Measurements from ENCODE around the gene KRT86. TPM values are rescaled to one million over a fixed set of nuclear protein-coding genes. Genes with fewer than 3 reads are reported as not detected.

Gene KRT86
- total RNA-seq, 4 donors from 2014 or later: 3.6 TPM; not detected in 3

DNA sequence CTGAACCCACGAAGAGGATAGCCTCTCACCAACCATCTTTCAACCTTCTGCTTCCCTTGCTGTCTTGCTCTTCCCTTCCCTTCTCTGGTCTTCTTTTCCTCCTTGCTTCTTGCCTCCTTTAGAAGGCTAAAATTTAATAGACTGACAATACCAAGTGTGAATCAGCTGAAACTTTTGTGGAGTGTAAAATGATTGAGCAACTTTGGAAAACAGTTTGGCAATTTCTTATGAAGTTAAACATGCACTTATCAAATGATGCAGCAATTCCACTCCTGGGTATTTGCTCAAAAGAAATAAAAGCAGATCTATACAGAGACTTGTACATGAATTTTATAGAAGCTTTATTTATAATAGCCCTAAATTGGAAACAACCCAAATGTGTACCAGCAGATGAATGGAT, 3.3 kb upstream of the KRT86 start:
- no peak for DNase-seq
- Histone ChIP-seq H3K4me3 (no peak overlapping the region), H3K9me3 (no peaks in the 10 kb centered on the region), H3K36me3 (no peaks in the 10 kb centered on the region), H3K4me1 (no peaks in the 10 kb centered on the region), H3K27ac (no peak overlapping the region), H3K27me3 (peaks cover 9% of the 10 kb centered on the region)
- WGBS, 2 donors (ENCODE audit: low coverage in 1 of 2): 71 to 80% methylated on average over 1 of the region's 1 CpG
- intact Hi-C loops (cut with DNase I; ENCODE audit: low total_unique reads) (loop anchor here (10.0 kb wide), 1 partner anchor 116 kb away; no protein-coding TSS in a partner anchor), in situ Hi-C loops (cut with MboI; ENCODE audit: low pct_ligation_motif_present in 1 of 4, low pct_unique_long_range_greater_than_20kb in 1 of 4, low sequenced_read_pairs in 3 of 4) (no loop called here)
- TF ChIP-seq POLR2A (IDR thresholded peaks at IDR 0.05) (no peak), EP300 (IDR thresholded peaks at IDR 0.05; ENCODE audit: low read depth) (no peak), CTCF (IDR thresholded peaks at IDR 0.05) (no peak), POLR2AphosphoS5 (IDR thresholded peaks at IDR 0.05) (no peak)

GRCh38 chr12:52275686-52276085, 1.2 kb downstream of the KRT86 start:
- Histone ChIP-seq H3K36me3 (no peaks in the 10 kb centered on the region), H3K9me3 (no peaks in the 10 kb centered on the region), H3K4me3 (no peak overlapping the region), H3K4me1 (peaks cover 4 to 15% (median 9%) of the 10 kb centered on the region in 4 donors), H3K27me3 (peaks cover 10% of the 10 kb centered on the region), H3K27ac (no peak overlapping the region)
- no peak for DNase-seq
- intact Hi-C loops (cut with DNase I; ENCODE audit: low total_unique reads): loop anchor here (10.0 kb wide), 1 partner anchor 121 kb away; no protein-coding TSS in a partner anchor
- TF ChIP-seq EP300 (IDR thresholded peaks at IDR 0.05; ENCODE audit: low read depth) (no peak), POLR2A (IDR thresholded peaks at IDR 0.05) (no peak), POLR2AphosphoS5 (IDR thresholded peaks at IDR 0.05) (no peak), CTCF (IDR thresholded peaks at IDR 0.05) (no peak)
- 75% methylated on average over 3 of the region's 3 CpGs; no CpG with 5 or more reads in 1 of the 2 donors for WGBS, 2 donors (ENCODE audit: low coverage in 1 of 2)
- in situ Hi-C loops (cut with MboI; ENCODE audit: low pct_ligation_motif_present in 1 of 4, low pct_unique_long_range_greater_than_20kb in 1 of 4, low sequenced_read_pairs in 3 of 4): no loop called here

DNA sequence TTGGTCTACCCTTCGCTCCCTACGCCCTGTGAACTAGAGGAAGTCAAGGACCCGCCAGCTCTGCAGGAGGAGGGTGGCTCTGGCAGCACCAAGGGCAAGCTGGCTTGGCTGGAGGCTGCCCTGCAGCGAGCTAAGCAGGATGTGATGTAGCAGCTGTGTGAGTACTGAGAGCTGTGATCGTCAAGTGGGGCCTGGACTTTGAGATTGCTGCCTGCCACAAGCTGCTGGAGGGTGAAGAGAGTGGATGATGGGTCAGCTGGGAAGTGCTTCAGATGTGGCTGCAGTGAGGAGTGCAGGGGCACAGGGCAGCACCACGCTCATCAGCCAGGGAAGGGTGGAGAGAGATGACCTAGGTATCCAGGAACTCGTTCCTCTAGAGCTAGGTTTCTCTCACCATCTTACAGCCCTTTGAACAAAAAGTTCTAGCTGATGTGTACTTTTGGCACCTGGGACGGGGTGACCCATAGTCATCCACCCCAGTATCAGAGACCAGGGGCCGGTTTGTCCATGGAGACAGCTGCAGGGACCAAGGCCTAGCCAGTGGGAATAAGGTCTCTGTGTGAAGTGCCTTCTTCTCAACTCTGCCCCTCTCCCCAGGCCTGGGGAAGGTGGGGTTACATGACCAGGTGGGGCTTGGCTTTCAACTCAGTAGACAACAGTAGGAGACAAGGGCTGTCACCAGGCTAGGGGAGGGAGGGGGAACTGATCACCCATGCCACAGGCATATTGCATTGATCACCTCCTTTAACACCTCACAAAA, 3.2 kb downstream of the KRT86 start:
- no peak for DNase-seq
- Histone ChIP-seq H3K27me3 (peaks cover 8% of the 10 kb centered on the region), H3K4me3 (no peak overlapping the region), H3K9me3 (no peaks in the 10 kb centered on the region), H3K36me3 (no peaks in the 10 kb centered on the region), H3K27ac (no peak overlapping the region), H3K4me1 (peaks cover 4 to 23% (median 11%) of the 10 kb centered on the region in 4 donors)
- WGBS, 2 donors (ENCODE audit: low coverage in 1 of 2): 79% methylated on average over 9 of the region's 9 CpGs; no CpG with 5 or more reads in 1 of the 2 donors
- intact Hi-C loops (cut with DNase I; ENCODE audit: low total_unique reads): loop anchor here (10.0 kb wide), 1 partner anchor 123 kb away; no protein-coding TSS in a partner anchor
- no peak for TF ChIP-seq POLR2AphosphoS5 (IDR thresholded peaks at IDR 0.05)
- no peak for TF ChIP-seq POLR2A (IDR thresholded peaks at IDR 0.05)
- no peak for TF ChIP-seq CTCF (IDR thresholded peaks at IDR 0.05)
- TF ChIP-seq EP300 (IDR thresholded peaks at IDR 0.05; ENCODE audit: low read depth): no peak
- in situ Hi-C loops (cut with MboI; ENCODE audit: low pct_ligation_motif_present in 1 of 4, low pct_unique_long_range_greater_than_20kb in 1 of 4, low sequenced_read_pairs in 3 of 4): no loop called here

DNA sequence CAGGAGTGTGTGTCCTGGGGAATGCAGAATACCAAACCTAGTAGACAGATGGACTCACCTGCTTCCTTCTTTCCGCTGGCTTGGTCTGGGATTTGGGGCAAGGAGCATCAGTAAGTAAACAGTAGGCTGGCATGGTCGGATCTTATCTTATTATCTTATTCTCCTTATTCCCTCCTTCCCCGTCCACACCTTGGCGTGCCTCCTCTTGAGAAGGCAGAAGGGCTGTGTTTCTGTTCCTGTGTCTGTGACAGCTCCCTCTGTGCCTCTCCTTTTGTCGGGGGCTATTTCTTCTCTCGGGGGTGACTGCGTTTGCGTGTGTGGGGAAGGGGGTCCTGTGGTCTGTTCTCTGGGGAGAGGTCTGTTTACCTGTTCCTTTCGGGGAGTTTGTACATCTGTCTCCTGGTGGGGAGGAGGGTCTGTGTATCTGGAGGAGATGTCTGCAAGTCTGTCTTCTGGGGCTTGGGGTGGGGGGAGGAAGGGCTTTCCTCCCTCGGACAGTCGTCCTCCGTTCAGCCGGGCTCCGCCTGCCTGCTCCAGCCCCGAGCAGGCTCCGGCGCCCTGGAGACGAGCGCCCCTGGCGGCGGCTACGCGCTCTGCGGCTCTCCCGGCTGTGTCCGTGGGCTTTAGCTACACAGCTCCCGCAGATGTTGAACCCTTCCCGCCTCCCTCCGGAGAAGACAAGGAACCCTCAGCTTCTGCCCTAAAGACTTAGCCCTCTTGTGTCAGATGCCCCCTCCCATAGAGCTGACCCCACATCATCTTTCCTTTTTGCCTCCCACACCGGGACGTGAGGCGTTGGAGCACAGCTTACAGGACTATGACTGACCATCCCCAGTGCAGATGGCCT, 4.4 kb downstream of the KRT86 start:
- Histone ChIP-seq H3K9me3 (no peaks in the 10 kb centered on the region), H3K27me3 (peaks cover 8% of the 10 kb centered on the region), H3K27ac (peak overlapping the region; percentile 55 to 76 (median 68)), H3K4me3 (peak overlapping the region in 1 of 4 donors; percentile 37), H3K4me1 (peaks cover 4 to 23% (median 11%) of the 10 kb centered on the region in 4 donors), H3K36me3 (no peaks in the 10 kb centered on the region)
- in situ Hi-C loops (cut with MboI; ENCODE audit: low pct_ligation_motif_present in 1 of 4, low pct_unique_long_range_greater_than_20kb in 1 of 4, low sequenced_read_pairs in 3 of 4): no loop called here
- TF ChIP-seq CTCF (IDR thresholded peaks at IDR 0.05): peak; percentile 72 to 99 (median 95)
- TF ChIP-seq POLR2A (IDR thresholded peaks at IDR 0.05): no peak
- no peak for TF ChIP-seq EP300 (IDR thresholded peaks at IDR 0.05; ENCODE audit: low read depth)
- DNase-seq: peak; percentile 81
- 19% methylated on average over 29 of the region's 32 CpGs; no CpG with 5 or more reads in 1 of the 2 donors for WGBS, 2 donors (ENCODE audit: low coverage in 1 of 2)
- intact Hi-C loops (cut with DNase I; ENCODE audit: low total_unique reads): loop anchor here (10.0 kb wide), 1 partner anchor 124 kb away; no protein-coding TSS in a partner anchor

All from transverse colon (tissue), 4 donors.